Breast epithelium (tissue), 4 donors: ENCODE measurements around the gene PDCD10. TPM values are rescaled to one million over a fixed set of nuclear protein-coding genes. Genes with fewer than 3 reads are reported as not detected.
A peak's percentile ranks its signal among the peaks of the same experiment; 100 is the strongest.

ENCODE experiments used
- DNase-seq, 2 donors: peaks; one replicate each; pipeline ENCODE4 v3.0.0-alpha.2; 2019; ENCODE audit warnings: low spot score in 2 of 2
- H3K27ac ChIP-seq, 2 donors: fragments of 200-600 bp; sonication (generic) in 1 of 2; one replicate each; pipeline ENCODE4 v1.5.1; 2016 to 2019; ENCODE audit warnings: mild to moderate bottlenecking in 1 of 2
- H3K27me3 ChIP-seq, 2 donors: fragments of 200-600 bp; sonication (generic) in 1 of 2; one replicate each; pipeline versions ENCODE4 v1.5.1 to v1.6.0; 2017 to 2019; ENCODE audit warnings: control low read depth in 1 of 2, mild to moderate bottlenecking in 1 of 2
- H3K36me3 ChIP-seq: fragments of 200-600 bp; one replicate; pipeline ENCODE4 v1.5.1; 2019
- H3K4me1 ChIP-seq, 2 donors: fragments of 200-600 bp; sonication (generic); one replicate each; pipeline ENCODE4 v1.5.1; 2016 to 2019; ENCODE audit warnings: control low read depth in 1 of 2
- H3K4me3 ChIP-seq, 3 donors: fragments of 200-600 bp; sonication (generic); 1 replicate in 2 of 3; 2 replicates in 1 of 3; pipeline ENCODE4 v1.5.1; 2016 to 2019; ENCODE audit warnings: mild to moderate bottlenecking in 3 of 3, moderate library complexity in 2 of 3
- H3K9me3 ChIP-seq, 2 donors: fragments of 200-600 bp; sonication (generic) in 1 of 2; one replicate each; pipeline ENCODE4 v1.5.1; 2016 to 2019; ENCODE audit warnings: control low read depth in 1 of 2
- POLR2A ChIP-seq: fragments of 450-650 bp; IDR thresholded peaks from one replicate; pipeline ENCODE4 v1.6.1; 2016; ENCODE audit warnings: antibody characterized with exemption, mild to moderate bottlenecking, moderate library complexity
- POLR2AphosphoS5 ChIP-seq, 3 donors: sonication (generic); formaldehyde crosslinking; IDR thresholded peaks; one replicate each; pipeline ENCODE4 v1.6.1; 2017; ENCODE audit warnings: antibody characterized with exemption in 3 of 3
- intact Hi-C: fragments of 100-400 bp; cut with DNase I; formaldehyde crosslinking; loops from one replicate; pipeline ENCODE4 v1.15.1; 2023; ENCODE audit warnings: low total_unique reads
- total RNA-seq, 3 donors: library from RNA; depleted of rRNA; stranded (reverse); fragments of >200 nt; gene quantifications; one replicate each; pipeline ENCODE4 v1.1.0, GENCODE V29; 2016
- TF ChIP-seq, protein P1 (sequence below), 3 donors: fragments of 450-650 bp; IDR thresholded peaks; one replicate each; pipeline ENCODE4 v1.5.1; 2016 to 2017; ENCODE audit warnings: antibody characterized with exemption in 3 of 3, mild to moderate bottlenecking in 3 of 3, moderate library complexity in 3 of 3

PDCD10 gene
- total RNA-seq = 10 to 100 TPM; 64.6 to 85.9 (median 79.6) TPM

DNA sequence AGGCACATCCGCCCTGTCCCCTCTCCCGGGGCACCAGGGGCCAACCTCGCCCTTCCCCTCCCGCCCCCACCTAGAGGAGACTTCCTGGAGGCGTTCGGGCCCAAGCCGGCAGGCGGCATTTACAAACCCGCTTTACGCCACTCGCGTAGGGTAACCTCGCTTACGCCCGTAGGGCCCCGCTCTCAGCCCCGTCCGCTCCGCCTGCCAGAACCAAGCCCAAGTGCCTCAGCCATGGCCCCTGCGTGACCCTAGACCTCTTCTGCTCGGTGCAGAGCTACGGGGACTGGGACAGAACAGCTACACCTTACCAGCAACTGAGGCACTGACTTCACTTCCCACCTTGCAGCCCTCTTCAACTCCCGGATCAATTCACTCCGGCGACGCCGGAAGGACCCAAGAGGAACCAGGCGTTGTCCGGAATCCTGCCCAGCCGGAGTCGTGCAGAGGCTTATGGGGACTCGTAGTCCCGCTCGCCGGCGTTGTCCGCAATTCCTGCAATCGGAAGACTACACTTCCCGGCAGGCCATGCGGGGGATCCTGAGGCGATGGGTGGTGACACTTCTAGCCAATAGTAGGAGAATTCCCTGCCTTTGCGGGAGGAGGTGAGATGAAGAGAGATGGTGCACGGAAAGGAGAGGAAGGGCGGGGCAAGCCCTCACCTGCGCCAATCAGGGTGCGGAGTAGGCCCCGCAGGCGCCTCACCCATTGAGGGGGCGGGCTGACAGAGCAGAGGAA, at the start of gene PDCD10:
Gene PDCD10, minus strand, starts transcription at position 395 of the 735 bp plus-strand sequence. CDS start 14,735 bp downstream, outside the sequence.
- intact Hi-C loops = no loop called here
- H3K9me3 ChIP-seq = no peaks in the 10 kb centered on the region
- TF ChIP-seq, protein P1, sequence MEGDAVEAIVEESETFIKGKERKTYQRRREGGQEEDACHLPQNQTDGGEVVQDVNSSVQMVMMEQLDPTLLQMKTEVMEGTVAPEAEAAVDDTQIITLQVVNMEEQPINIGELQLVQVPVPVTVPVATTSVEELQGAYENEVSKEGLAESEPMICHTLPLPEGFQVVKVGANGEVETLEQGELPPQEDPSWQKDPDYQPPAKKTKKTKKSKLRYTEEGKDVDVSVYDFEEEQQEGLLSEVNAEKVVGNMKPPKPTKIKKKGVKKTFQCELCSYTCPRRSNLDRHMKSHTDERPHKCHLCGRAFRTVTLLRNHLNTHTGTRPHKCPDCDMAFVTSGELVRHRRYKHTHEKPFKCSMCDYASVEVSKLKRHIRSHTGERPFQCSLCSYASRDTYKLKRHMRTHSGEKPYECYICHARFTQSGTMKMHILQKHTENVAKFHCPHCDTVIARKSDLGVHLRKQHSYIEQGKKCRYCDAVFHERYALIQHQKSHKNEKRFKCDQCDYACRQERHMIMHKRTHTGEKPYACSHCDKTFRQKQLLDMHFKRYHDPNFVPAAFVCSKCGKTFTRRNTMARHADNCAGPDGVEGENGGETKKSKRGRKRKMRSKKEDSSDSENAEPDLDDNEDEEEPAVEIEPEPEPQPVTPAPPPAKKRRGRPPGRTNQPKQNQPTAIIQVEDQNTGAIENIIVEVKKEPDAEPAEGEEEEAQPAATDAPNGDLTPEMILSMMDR (IDR thresholded peaks at IDR 0.05) = no peak
- TF ChIP-seq POLR2A (no peak), POLR2AphosphoS5 (IDR thresholded peaks at IDR 0.05) (peak; percentile 77 to 92 (median 81))
- H3K4me3 ChIP-seq = peak within 1 kb of the TSS; percentile 83 to 91 (median 89)
- peak within 1 kb of the TSS; percentile 93 to 96 for H3K27ac ChIP-seq
- no peaks in the 10 kb centered on the region for H3K27me3 ChIP-seq
- peak; percentile 97 to 98 for DNase-seq
- no peaks in the 10 kb centered on the region for H3K36me3 ChIP-seq
- H3K4me1 ChIP-seq = peaks cover 0 to 6% of the 10 kb centered on the region in 2 donors

DNA sequence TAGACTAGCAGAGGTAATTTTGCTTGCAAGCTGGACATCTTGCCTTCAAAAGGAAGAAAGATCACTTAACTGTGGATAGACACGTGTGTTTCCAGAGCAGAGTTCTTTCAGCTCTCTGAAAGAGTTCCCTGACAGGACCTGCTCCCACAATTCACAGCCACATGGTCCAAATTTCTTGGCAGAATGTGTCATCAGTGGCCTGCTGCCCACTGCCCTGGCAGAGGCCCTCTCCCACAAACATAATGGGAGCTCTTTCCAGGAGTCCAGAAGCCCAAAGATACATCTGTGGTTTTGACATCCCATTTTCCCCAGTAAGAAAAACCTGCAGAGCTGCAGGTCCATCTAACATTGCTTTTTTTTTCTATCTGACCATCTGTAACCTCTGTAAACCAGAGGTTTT, 49.1 kb upstream of the PDCD10 start:
- no peak for DNase-seq
- Histone ChIP-seq H3K4me3 (no peak overlapping the region), H3K36me3 (no peaks in the 10 kb centered on the region), H3K27ac (no peak overlapping the region), H3K27me3 (no peaks in the 10 kb centered on the region), H3K9me3 (no peaks in the 10 kb centered on the region), H3K4me1 (peaks cover 0 to 4% of the 10 kb centered on the region in 2 donors)
- TF ChIP-seq POLR2A (no peak), POLR2AphosphoS5 (IDR thresholded peaks at IDR 0.05) (no peak)
- TF ChIP-seq, protein P1 (IDR thresholded peaks at IDR 0.05) = no peak
- intact Hi-C loops = no loop called here

DNA sequence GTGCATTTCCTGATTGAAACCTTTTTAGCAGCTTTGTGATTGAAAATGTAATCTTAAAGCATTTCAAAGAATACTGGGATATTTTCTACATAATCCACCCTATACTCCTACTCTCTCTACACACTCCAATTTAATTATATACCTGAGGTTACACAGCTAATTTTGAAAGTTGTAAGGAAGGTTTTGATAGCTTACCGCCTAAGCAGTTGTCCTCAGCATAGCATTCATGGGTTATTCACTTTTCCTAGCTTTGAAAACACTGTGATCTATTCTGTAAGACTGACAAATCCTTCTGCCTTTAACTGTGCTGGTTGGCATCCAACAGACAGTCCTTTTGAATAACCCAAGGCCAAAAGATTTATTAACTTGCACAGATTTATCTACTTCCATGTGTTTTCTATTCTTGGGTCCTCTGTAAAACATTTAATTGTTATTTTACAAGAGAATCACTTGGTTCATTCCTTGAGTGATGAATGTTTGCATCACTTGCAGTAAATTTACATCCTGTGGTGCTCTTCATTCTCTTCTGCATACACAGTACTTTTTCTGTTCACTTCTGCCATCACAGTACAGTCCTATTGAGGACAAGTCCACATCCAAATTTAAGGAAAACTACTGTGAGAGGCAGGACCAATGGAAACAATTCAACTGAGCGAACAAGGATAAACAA, 45.7 kb upstream of the PDCD10 start:
- no peak overlapping the region for H3K27ac ChIP-seq
- no peaks in the 10 kb centered on the region for H3K4me1 ChIP-seq
- H3K27me3 ChIP-seq = no peaks in the 10 kb centered on the region
- no peaks in the 10 kb centered on the region for H3K36me3 ChIP-seq
- no peak overlapping the region for H3K4me3 ChIP-seq
- H3K9me3 ChIP-seq = peaks cover 0 to 9% of the 10 kb centered on the region in 2 donors
- intact Hi-C loops = no loop called here
- DNase-seq = no peak
- TF ChIP-seq, protein P1 (IDR thresholded peaks at IDR 0.05) = no peak
- TF ChIP-seq POLR2AphosphoS5 (IDR thresholded peaks at IDR 0.05) (no peak), POLR2A (no peak)

DNA sequence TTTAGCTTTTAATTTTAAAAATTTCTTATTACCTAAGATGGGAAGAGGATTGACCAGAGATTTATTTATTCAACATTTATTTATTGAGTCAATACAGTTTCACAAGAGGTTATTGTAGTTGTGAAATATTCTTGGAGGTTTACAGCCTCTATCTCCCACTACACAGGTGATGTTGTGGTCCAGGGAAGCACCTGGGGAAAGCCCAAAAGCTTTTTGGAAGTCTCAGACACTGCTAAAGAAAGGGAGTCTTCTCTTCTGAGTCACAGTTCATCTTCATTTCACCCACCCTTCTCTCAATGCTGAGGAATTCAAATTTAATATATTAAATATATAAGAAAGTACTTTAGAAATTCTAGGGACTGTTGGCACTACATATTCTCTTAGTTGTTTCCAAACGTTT, 42.7 kb upstream of the PDCD10 start:
- Histone ChIP-seq H3K9me3 (peaks cover 0 to 9% of the 10 kb centered on the region in 2 donors), H3K4me1 (no peaks in the 10 kb centered on the region), H3K36me3 (no peaks in the 10 kb centered on the region), H3K27ac (no peak overlapping the region), H3K27me3 (no peaks in the 10 kb centered on the region), H3K4me3 (no peak overlapping the region)
- TF ChIP-seq, protein P1 (IDR thresholded peaks at IDR 0.05) = no peak
- TF ChIP-seq POLR2AphosphoS5 (IDR thresholded peaks at IDR 0.05) = no peak
- intact Hi-C loops = no loop called here
- no peak for DNase-seq

DNA sequence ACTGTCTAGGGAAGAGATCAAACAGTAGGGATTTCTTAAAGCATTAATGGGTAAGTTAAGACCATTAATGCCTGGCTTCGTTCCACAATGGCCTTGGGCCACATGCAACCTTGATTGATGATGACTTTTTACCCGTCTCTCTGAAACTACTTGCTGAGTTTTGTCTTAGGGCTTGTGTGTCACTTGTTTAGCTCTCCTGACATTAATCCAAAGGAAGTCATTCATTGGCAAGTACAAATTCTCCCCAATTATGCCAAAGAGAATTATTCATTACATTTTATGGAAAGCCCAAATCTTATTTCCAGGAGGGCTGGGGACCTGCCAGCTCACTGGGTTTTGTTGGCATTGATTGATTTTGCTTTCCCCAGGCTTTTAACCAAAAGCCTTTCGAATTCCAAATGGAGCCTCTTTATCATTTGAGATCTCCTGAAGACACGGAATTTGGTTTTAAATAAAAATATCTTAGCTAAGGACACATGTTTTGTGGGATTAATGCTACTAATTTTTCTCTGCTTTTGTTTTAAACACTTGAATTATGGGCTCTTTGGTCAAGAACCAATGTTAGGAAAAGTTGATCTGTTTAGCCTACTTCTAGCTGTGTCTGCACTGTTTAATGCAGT, 41.5 kb upstream of the PDCD10 start:
- H3K4me3 ChIP-seq = no peak overlapping the region
- no peak for DNase-seq
- H3K27ac ChIP-seq = no peak overlapping the region
- intact Hi-C loops = no loop called here
- H3K27me3 ChIP-seq = no peaks in the 10 kb centered on the region
- no peaks in the 10 kb centered on the region for H3K36me3 ChIP-seq
- H3K4me1 ChIP-seq = no peaks in the 10 kb centered on the region
- H3K9me3 ChIP-seq = peaks cover 0 to 9% of the 10 kb centered on the region in 2 donors
- TF ChIP-seq POLR2AphosphoS5 (IDR thresholded peaks at IDR 0.05) (no peak), POLR2A (no peak)
- TF ChIP-seq, protein P1 (IDR thresholded peaks at IDR 0.05) = no peak
